ENCODE data around the gene STK32B. TPM values are rescaled to one million over a fixed set of nuclear protein-coding genes. Genes with fewer than 3 reads are reported as not detected.

Gene STK32B
- total and polyA plus RNA-seq, 2 of the 8 experiments (the other 6 are each of a cell fraction or from before 2014, with no cell fraction given) = 2.3 to 2.5 TPM

DNA sequence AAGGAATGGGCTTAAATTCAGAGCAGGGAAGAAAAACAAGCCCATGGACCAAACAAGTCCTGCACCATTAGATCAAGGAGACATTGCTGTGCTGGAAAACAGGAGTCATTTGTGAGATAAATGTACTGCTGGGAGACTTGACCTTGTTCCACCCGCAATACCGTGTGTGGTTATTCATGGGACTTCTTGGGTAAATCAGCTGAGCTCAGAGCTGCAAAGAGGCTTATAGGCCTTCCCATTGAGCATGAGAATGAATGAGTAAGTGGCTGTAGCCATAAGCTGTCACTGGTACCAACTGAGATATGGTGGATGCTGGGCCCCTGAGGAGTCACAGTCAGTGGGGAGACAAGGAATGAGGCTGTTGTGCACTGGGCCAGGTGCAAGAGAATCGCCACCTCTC is 29.7 kb upstream of the STK32B start:
- ChIA-PET CTCF (ENCODE audit: partially characterized antibody) (interaction anchor here (1.1 to 1.7 kb wide), 3 partner anchors 10 to 438 kb away, joined by 3 to 5 read pairs (median 5); no protein-coding TSS in a partner anchor), POLR2A (ENCODE audit: partially characterized antibody) (no interaction called here)
- no peak overlapping the region for H2BK20ac ChIP-seq (ENCODE audit: low read length)
- no peak overlapping the region for H3K4ac ChIP-seq (replicated peaks; ENCODE audit: insufficient read length, low read depth, low read length)
- no peak overlapping the region for H3K56ac ChIP-seq (replicated peaks; ENCODE audit: insufficient read length, low read depth, low read length)
- H2BK5ac ChIP-seq (ENCODE audit: low read depth, low read length) = no peak overlapping the region
- 94% methylated on average over 3 of the region's 3 CpGs; no CpG with 5 or more reads in 1 of the 2 experiments for WGBS, 2 experiments (ENCODE audit: extremely low coverage in 1 of 2, insufficient coverage in 1 of 2, insufficient read length in 1 of 2, insufficient replicate concordance in 2 of 2, low coverage in 1 of 2, low lambda C conversion rate in 2 of 2, missing lambda C conversion rate in 1 of 2)
- H3K27ac ChIP-seq (ENCODE audit: low read depth, low read length) = no peak overlapping the region
- H3K36me3 ChIP-seq (ENCODE audit: control insufficient read depth in 2 of 4, insufficient read depth in 4 of 4, low read length in 3 of 4) = no peaks in the 10 kb centered on the region
- no peak overlapping the region for H3K23ac ChIP-seq (ENCODE audit: insufficient read length)
- no peak for DNase-seq (ENCODE audit: low read depth in 1 of 2, low spot score in 2 of 2)
- H3K79me1 ChIP-seq (ENCODE audit: low read depth, low read length) = no peaks in the 10 kb centered on the region
- H3K14ac ChIP-seq (ENCODE audit: insufficient read length) = no peak overlapping the region
- no peak overlapping the region for H3K4me3 ChIP-seq (ENCODE audit: extremely low read depth in 1 of 4, insufficient read depth in 2 of 4, low read depth in 3 of 4, low read length in 4 of 4)
- no peak overlapping the region for H4K91ac ChIP-seq (replicated peaks; ENCODE audit: insufficient read length, low read length)
- no peak overlapping the region for H2BK15ac ChIP-seq (ENCODE audit: low read length)
- H2AK5ac ChIP-seq (ENCODE audit: low read depth, low read length) = no peak overlapping the region
- H3K4me1 ChIP-seq (replicated peaks in 1 of 4; ENCODE audit: control insufficient read depth in 3 of 4, insufficient read depth in 4 of 4, low read length in 3 of 4) = peaks cover 0 to 7% (median 3%) of the 10 kb centered on the region in 4 experiments; a peak in 4 of 7 replicates
- peaks cover 0 to 3% (median under 1%) of the 10 kb centered on the region in 4 experiments; a peak in 1 of 7 replicates for H3K27me3 ChIP-seq (replicated peaks in 1 of 4; ENCODE audit: control insufficient read depth in 3 of 4, extremely low read depth in 1 of 4, insufficient read depth in 3 of 4, low read length in 3 of 4)
- no peak overlapping the region for H2BK12ac ChIP-seq (ENCODE audit: low read depth, low read length)
- H2AFZ ChIP-seq (ENCODE audit: low read length) = no peak overlapping the region
- H3K9me3 ChIP-seq (ENCODE audit: insufficient read depth in 2 of 2, low read depth in 1 of 2, low read length in 1 of 2) = no peaks in the 10 kb centered on the region
- H3K79me2 ChIP-seq (ENCODE audit: control insufficient read depth in 1 of 2, insufficient read depth in 2 of 2, low read length in 2 of 2) = no peaks in the 10 kb centered on the region
- H3K9ac ChIP-seq (replicated peaks in 1 of 4; ENCODE audit: extremely low read depth in 1 of 4, low read depth in 3 of 4, low read length in 3 of 4) = no peak overlapping the region
- no peak overlapping the region for H3K4me2 ChIP-seq (ENCODE audit: insufficient read depth in 1 of 2, low read depth in 2 of 2, low read length in 2 of 2)
- no peak overlapping the region for H4K8ac ChIP-seq (ENCODE audit: extremely low read depth, insufficient read depth, low read length)
- H4K20me1 ChIP-seq (replicated peaks in 1 of 2; ENCODE audit: control insufficient read depth in 1 of 2, insufficient read depth in 2 of 2, low read length in 2 of 2) = no peaks in the 10 kb centered on the region
- no peak overlapping the region for H3K18ac ChIP-seq (ENCODE audit: extremely low read depth, low read length)
- no peak overlapping the region for H2BK120ac ChIP-seq (replicated peaks; ENCODE audit: low read depth, low read length)
- H4K5ac ChIP-seq (ENCODE audit: insufficient read length, low read depth, low read length) = no peak overlapping the region
- FAIRE-seq = no peak
- H3K23me2 ChIP-seq (ENCODE audit: low read depth, low read length) = no peaks in the 10 kb centered on the region; the same call in none of the 2 replicates
- TF ChIP-seq, protein P1, sequence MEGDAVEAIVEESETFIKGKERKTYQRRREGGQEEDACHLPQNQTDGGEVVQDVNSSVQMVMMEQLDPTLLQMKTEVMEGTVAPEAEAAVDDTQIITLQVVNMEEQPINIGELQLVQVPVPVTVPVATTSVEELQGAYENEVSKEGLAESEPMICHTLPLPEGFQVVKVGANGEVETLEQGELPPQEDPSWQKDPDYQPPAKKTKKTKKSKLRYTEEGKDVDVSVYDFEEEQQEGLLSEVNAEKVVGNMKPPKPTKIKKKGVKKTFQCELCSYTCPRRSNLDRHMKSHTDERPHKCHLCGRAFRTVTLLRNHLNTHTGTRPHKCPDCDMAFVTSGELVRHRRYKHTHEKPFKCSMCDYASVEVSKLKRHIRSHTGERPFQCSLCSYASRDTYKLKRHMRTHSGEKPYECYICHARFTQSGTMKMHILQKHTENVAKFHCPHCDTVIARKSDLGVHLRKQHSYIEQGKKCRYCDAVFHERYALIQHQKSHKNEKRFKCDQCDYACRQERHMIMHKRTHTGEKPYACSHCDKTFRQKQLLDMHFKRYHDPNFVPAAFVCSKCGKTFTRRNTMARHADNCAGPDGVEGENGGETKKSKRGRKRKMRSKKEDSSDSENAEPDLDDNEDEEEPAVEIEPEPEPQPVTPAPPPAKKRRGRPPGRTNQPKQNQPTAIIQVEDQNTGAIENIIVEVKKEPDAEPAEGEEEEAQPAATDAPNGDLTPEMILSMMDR (IDR thresholded peaks at IDR 0.05; ENCODE audit: control extremely low read depth in 1 of 3, insufficient read depth in 1 of 3, low read depth in 1 of 3, low read length in 3 of 3) = no peak
- TF ChIP-seq BCL11A (IDR thresholded peaks at IDR 0.05; ENCODE audit: low read depth in 2 of 2, low read length in 2 of 2) (no peak), GABPA (IDR thresholded peaks at IDR 0.05; ENCODE audit: borderline replicate concordance, insufficient read depth, low read length) (no peak), SP1 (IDR thresholded peaks at IDR 0.05; ENCODE audit: low read depth, low read length) (no peak), HDAC2 (IDR thresholded peaks at IDR 0.05; ENCODE audit: borderline replicate concordance in 1 of 2, low read depth in 2 of 2, low read length in 2 of 2) (no peak), CTBP2 (IDR thresholded peaks at IDR 0.05; ENCODE audit: borderline replicate concordance, insufficient read depth, insufficient read length, low read length) (no peak), SP4 (IDR thresholded peaks at IDR 0.05; ENCODE audit: low read length) (no peak), RAD21 (IDR thresholded peaks at IDR 0.05 in 1 of 2, conservative IDR thresholded peaks at IDR 0.05 in 1 of 2; ENCODE audit: low read depth in 2 of 2, low read length in 2 of 2) (no peak), KDM1A (IDR thresholded peaks at IDR 0.05; ENCODE audit: borderline replicate concordance, low read length) (no peak)
- TF ChIP-seq, protein P2, sequence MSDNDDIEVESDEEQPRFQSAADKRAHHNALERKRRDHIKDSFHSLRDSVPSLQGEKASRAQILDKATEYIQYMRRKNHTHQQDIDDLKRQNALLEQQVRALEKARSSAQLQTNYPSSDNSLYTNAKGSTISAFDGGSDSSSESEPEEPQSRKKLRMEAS (IDR thresholded peaks at IDR 0.05) = no peak

All from H1 (cell line).